Cardiac muscle cell (in vitro differentiated cells and primary cell): ENCODE data around the gene PANX2. TPM values are rescaled to one million over a fixed set of nuclear protein-coding genes. Genes with fewer than 3 reads are reported as not detected.
"Not testable (repeated sequence)": the region's sequence is repeated elsewhere in the genome, so short reads cannot be mapped to it uniquely, and the experiment has no call there.

ENCODE experiments used
- DNase-seq, 2 donors: peaks; one replicate each; pipeline versions ENCODE4 v3.0.0 to v3.0.0-alpha.2; 2010 to 2017; ENCODE audit warnings: low read depth in 1 of 2, low spot score in 1 of 2
- H3K27ac ChIP-seq: fragments of 200-600 bp; sonication (generic); 2 replicates; pipeline ENCODE4 v1.5.1; 2016
- H3K27me3 ChIP-seq: fragments of 200-600 bp; sonication (generic); 2 replicates; pipeline ENCODE4 v1.6.0; 2016; ENCODE audit warnings: control low read depth
- H3K36me3 ChIP-seq: fragments of 200-600 bp; sonication (generic); 2 replicates; pipeline ENCODE4 v1.5.1; 2016; ENCODE audit warnings: control low read depth
- H3K4me1 ChIP-seq: fragments of 200-600 bp; sonication (generic); 2 replicates; pipeline ENCODE4 v1.8.1; 2017; ENCODE audit warnings: low read depth, mild to moderate bottlenecking, mixed run types
- H3K4me3 ChIP-seq: fragments of 200-600 bp; sonication (generic); 2 replicates; pipeline ENCODE4 v1.5.1; 2016; ENCODE audit warnings: mild to moderate bottlenecking
- H3K9me3 ChIP-seq: fragments of 200-600 bp; sonication (generic); 2 replicates; pipeline ENCODE4 v1.5.1; 2017; ENCODE audit warnings: low read depth, mild to moderate bottlenecking, control low read depth
- CTCF ChIP-seq: IDR thresholded peaks from 2 replicates; pipeline ENCODE4 v1.5.1; 2012; ENCODE audit warnings: low read depth, mild to moderate bottlenecking, low read length
- polyA plus RNA-seq: library from polyadenylated mRNA; unstranded; fragments of >200 nt; fragmentation: Nextera tagmentation; extraction: Ambion mirVana; gene quantifications from 2 replicates; pipeline ENCODE4 v1.2.1, GENCODE V29; 2016
- total RNA-seq: library from RNA; depleted of rRNA; stranded (reverse); fragments of >200 nt; gene quantifications from 2 replicates; pipeline ENCODE4 v1.2.3, GENCODE V29; 2016

Gene PANX2
- total and polyA plus RNA-seq, 2 experiments from 2014 or later, result 6.9 to 30.9 TPM

- no peak for DNase-seq
- peaks cover 5% of the 10 kb centered on the region for H3K4me1 ChIP-seq
Observed at GRCh38 chr22:50131894-50132293, 38.6 kb upstream of the PANX2 start.

GRCh38 chr22:50134481-50134880, 36.0 kb upstream of the PANX2 start:
- Histone ChIP-seq H3K27me3 (no peaks in the 10 kb centered on the region), H3K27ac (no peak overlapping the region), H3K4me3 (no peak overlapping the region), H3K36me3 (no peaks in the 10 kb centered on the region), H3K4me1 (peaks cover 5% of the 10 kb centered on the region), H3K9me3 (no peaks in the 10 kb centered on the region)
- no peak for DNase-seq
- no peak for TF ChIP-seq CTCF

More at GRCh38 chr22:50131894-50132293, 38.6 kb upstream of the PANX2 start:
- Histone ChIP-seq H3K36me3 (no peaks in the 10 kb centered on the region), H3K27me3 (no peaks in the 10 kb centered on the region), H3K4me3 (no peak overlapping the region), H3K27ac (no peak overlapping the region), H3K9me3 (no peaks in the 10 kb centered on the region)
- TF ChIP-seq CTCF, result no peak

- H3K4me1 ChIP-seq, result peaks cover 5% of the 10 kb centered on the region
- H3K27me3 ChIP-seq, result no peaks in the 10 kb centered on the region
- TF ChIP-seq CTCF, result no peak
- H3K27ac ChIP-seq, result no peak overlapping the region
- no peaks in the 10 kb centered on the region for H3K36me3 ChIP-seq
- H3K4me3 ChIP-seq, result no peak overlapping the region
- no peaks in the 10 kb centered on the region for H3K9me3 ChIP-seq
- DNase-seq, result peak; percentile 24 to 63
Observed at GRCh38 chr22:50136581-50137015, 33.9 kb upstream of the PANX2 start.

GRCh38 chr22:50137277-50137676, 33.3 kb upstream of the PANX2 start:
- H3K36me3 ChIP-seq, DNase-seq, H3K4me3 ChIP-seq: not testable (repeated sequence)

GRCh38 chr22:50138041-50138440, 32.5 kb upstream of the PANX2 start:
- Histone ChIP-seq H3K4me3 (no peak overlapping the region), H3K9me3 (no peaks in the 10 kb centered on the region), H3K27ac (no peak overlapping the region), H3K4me1 (peaks cover 7% of the 10 kb centered on the region), H3K36me3 (no peaks in the 10 kb centered on the region), H3K27me3 (no peaks in the 10 kb centered on the region)
- no peak for TF ChIP-seq CTCF
- DNase-seq, result no peak

More at GRCh38 chr22:50137277-50137676, 33.3 kb upstream of the PANX2 start:
- H3K4me1 ChIP-seq, H3K9me3 ChIP-seq, H3K27ac ChIP-seq, H3K27me3 ChIP-seq: not testable (repeated sequence)

- DNase-seq, result no peak
- Histone ChIP-seq H3K4me3 (no peak overlapping the region), H3K36me3 (no peaks in the 10 kb centered on the region), H3K9me3 (no peaks in the 10 kb centered on the region), H3K27me3 (no peaks in the 10 kb centered on the region), H3K27ac (no peak overlapping the region), H3K4me1 (peaks cover 7% of the 10 kb centered on the region)
- TF ChIP-seq CTCF, result no peak
Observed at GRCh38 chr22:50138988-50139387, 31.5 kb upstream of the PANX2 start.
